Epithelial cell of alveolus of lung (primary cell): ENCODE results near the gene ACSS1. TPM values are rescaled to one million over a fixed set of nuclear protein-coding genes. Genes with fewer than 3 reads are reported as not detected.

ENCODE experiments used
- total RNA-seq: library from RNA; depleted of rRNA; stranded (reverse); fragments of >200 nt; gene quantifications from 2 replicates; pipeline ENCODE4 v1.2.1, GENCODE V29; 2015

ACSS1 gene
- 3.0 and 3.2 TPM in 2 replicates for total RNA-seq

GRCh38 chr20:25058051-25058846 lies at the start of gene ACSS1:
Gene ACSS1, minus strand, starts transcription at chr20:25058139. Its CDS starts 37 bp downstream, at chr20:25058102.

DNA sequence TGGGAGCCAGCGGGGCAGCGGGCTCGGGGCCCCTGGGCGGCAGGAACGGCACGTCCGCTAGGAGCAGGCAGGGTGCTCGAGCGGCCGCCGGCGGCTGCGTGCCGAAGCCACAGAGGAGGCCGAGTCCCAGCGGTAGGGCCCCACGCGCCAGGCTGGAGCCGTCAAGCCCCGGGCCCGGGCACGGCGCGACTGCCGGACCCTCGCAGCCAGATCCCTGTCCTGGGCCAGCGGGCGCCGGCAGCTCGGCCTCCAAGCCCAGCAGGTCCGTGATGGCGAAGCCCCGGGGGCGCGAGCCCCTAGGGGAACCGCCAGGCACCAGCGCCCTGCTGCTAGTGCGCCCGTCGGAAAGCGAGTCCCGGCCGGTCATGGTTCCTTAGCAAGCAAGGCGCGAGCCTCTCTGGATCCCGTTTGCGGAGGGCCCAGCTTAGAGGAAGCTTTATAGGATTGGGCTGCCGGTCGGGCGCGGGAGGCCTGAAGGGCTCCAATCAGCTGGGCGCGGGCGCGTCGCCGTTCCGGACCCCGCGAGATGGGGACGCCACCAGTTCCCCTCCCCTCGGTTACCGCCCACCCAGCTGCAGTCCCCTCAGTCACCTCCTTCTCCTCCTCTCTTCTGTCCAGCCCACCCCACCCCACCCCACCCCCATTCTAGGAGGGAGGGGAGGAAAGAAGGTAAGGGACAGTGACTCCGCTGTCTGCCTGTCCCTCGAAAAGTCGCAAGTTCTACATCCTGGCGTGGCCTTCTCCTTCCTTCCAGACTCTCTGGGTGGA lies 24.0 kb upstream of the ACSS1 start, which contains the start of gene VSX1:
TSS of gene VSX1 (minus strand) at position 412 of the 768 bp plus-strand sequence. CDS start at position 367, 45 bp downstream.

GRCh38 chr20:24992487-24993205 lies 65.3 kb downstream of the ACSS1 start, which contains the start of gene APMAP:
Gene APMAP, minus strand, starts transcription at chr20:24992751. Its CDS starts 63 bp downstream, at chr20:24992688.

Other genes with a start within 250 kb of the ACSS1 start
- gene CST7, start 108.9 kb downstream of the ACSS1 start, total RNA-seq, result not detected in 2 replicates
- 66.4 and 113 TPM in 2 replicates for gene APMAP, start 65.4 kb downstream of the ACSS1 start, total RNA-seq
- gene VSX1, start 24.0 kb upstream of the ACSS1 start, total RNA-seq, result not detected in 2 replicates
- 20.8 and 61.0 TPM in 2 replicates for gene ENTPD6, start 137.6 kb upstream of the ACSS1 start, total RNA-seq
- 37.3 and 153 TPM in 2 replicates for gene PYGB, start 189.9 kb upstream of the ACSS1 start, total RNA-seq